GM18511 (cell line): ENCODE results near the gene TMED1.

Experiments
- ATAC-seq: cut with Tn5 transposase; IDR thresholded peaks from one replicate; pipeline ENCODE4 v1.9.1; 2021; ENCODE audit warnings: mild to moderate bottlenecking, moderate library complexity; ENCODE audit not compliant: unreplicated experiment

The TMED1 gene

GRCh38 chr19:10832939-10833296 is 3.1 kb downstream of the TMED1 start:
- ATAC-seq = no peak

GRCh38 chr19:10831987-10832938 is 3.7 kb downstream of the TMED1 start:
- ATAC-seq = no peak

- no peak for ATAC-seq
These were observed 4.9 kb downstream of the TMED1 start for GRCh38 chr19:10830931-10831779.

DNA sequence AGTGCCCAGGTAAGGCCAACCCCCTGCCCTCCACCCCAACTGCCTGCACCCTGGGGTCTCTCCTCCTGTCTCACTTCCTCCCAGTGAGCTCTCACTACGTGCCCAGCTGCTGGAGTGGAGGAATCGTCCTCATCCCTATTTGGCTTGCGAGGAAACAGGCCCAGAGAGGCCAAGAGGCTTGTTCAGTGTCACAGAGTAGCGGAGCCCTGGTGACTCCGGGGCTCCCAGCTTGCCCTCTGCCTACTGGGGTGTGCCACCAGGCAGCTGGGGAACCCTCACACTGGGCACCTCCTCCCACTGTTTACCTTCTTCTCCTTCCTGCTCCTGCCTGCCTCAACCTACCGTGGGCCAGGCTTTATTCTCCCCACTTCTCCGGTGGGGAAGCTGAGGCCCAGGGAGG is 5.6 kb downstream of the TMED1 start:
- ATAC-seq = no peak

DNA sequence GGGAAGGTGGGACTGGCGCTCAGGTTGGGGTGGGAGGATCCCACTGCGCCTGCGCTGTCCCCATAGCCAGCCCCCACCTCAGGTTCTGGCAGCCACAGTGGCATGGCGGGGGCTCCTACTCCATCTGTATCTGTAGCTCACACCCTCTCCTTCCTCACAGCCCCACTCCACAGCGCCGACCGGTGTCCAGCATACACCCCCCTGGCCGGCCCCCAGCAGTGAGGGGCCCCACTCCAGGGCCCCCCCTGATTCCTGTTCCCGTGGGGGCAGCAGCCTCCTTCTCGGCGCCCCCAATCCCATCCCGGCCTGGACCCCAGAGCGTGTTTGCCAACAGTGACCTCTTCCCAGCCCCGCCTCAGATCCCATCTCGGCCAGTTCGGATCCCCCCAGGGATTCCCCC is 6.0 kb downstream of the TMED1 start:
- ATAC-seq = no peak

GRCh38 chr19:10828981-10829821 is 6.8 kb downstream of the TMED1 start:
- no peak for ATAC-seq

DNA sequence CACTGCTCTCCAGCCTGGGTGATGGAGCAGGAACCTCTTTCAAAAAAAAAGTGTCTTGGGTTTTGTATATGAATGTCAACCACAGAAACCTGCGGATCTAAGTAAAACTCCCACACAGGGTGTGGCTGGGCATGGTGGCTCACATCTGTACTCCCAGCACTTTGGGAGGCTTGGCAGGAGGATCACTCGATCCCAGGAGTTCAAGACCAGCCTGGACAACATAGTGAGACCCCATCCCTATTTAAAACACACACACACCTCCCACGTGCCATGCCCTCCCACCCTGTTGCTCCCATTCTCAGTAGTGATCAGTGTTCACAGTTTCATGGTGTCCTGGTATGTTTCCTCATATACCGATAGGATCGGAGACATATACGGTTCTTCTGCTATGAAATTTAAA is 9.2 kb downstream of the TMED1 start:
- ATAC-seq = no peak

- ATAC-seq = no peak
These were observed 9.8 kb downstream of the TMED1 start for GRCh38 chr19:10826231-10826630.

DNA sequence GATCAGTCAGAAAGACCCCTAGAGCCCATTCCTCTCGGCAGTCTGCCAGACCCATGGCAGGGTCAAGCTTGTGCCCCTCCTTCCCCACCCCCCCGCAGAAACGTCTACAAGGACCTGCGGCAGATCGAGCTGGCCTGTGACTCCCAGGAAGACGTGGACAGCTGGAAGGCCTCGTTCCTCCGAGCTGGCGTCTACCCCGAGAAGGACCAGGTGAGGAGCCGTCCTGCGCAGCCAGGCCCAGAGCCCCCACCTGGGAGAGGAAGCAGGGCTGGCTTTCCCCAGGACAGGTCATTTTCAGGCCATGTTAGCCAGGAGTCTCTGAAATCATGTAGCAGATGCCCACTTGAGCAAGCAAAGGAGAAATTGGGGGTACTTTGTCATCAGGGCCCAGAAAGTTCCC is 12.3 kb downstream of the TMED1 start:
- ATAC-seq = no peak

DNA sequence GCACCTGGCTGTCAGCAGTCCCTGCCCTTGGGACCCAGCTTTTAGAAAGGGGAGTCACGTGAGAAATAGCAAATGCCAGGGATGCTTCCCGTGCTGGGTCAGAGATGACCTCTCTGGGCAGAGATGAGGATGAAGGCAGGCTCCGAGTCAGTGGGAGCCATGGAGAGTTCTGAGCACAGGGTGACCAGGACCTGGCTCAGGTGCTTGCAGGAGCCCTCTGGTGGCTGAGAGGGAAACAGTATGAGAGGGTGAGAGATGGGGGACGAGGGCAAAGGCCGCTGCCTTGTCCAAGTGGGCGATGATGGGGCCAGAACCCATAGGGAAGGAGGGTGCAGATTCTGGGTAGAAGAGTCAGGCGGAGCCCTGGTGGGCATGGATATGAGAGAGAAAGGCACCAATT is 15.8 kb downstream of the TMED1 start:
- ATAC-seq = no peak

DNA sequence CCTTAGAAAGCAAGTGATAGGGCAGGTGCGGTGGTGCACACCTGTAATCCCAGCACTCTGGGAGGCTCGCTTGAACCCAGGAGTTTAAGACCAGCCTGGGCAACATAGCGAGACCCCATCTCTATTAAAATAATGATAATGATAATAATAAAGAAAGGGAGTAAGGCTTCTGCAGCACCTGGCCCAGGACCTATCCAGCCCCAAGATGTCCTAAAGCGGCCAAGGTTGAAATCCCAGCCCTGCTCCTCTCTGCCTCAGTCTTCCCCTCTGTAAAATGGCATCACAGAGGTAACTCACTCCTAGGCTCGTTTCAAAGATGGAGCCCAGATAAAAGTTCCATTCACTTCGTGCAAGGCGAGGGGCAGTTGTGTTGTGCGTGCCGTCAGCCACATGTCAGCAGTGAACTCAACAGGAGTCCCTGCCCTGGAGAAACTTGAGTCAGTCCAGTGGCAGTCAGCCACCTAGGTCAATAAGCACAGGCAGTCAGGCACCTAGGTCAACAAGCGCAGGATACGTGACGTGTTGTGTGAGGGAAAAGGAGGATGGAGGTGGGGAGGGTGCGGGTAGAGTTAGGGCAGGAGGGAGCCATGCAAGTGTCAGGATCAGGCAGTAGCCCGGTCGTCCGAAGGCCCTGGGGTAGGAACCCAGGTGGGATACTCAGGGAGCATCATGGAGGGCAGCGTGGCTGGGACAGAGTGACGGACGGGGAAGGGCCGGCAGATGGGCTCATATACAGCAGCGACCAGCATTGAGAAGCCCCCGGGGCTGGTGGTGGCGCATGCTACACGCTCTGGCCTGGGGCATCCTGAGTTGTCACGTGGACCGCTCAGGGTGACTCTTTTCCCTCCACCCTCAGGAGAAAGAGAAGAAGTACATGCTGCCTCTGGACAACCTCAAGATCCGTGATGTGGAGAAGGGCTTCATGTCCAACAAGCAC is 16.6 kb downstream of the TMED1 start:
- ATAC-seq = no peak

DNA sequence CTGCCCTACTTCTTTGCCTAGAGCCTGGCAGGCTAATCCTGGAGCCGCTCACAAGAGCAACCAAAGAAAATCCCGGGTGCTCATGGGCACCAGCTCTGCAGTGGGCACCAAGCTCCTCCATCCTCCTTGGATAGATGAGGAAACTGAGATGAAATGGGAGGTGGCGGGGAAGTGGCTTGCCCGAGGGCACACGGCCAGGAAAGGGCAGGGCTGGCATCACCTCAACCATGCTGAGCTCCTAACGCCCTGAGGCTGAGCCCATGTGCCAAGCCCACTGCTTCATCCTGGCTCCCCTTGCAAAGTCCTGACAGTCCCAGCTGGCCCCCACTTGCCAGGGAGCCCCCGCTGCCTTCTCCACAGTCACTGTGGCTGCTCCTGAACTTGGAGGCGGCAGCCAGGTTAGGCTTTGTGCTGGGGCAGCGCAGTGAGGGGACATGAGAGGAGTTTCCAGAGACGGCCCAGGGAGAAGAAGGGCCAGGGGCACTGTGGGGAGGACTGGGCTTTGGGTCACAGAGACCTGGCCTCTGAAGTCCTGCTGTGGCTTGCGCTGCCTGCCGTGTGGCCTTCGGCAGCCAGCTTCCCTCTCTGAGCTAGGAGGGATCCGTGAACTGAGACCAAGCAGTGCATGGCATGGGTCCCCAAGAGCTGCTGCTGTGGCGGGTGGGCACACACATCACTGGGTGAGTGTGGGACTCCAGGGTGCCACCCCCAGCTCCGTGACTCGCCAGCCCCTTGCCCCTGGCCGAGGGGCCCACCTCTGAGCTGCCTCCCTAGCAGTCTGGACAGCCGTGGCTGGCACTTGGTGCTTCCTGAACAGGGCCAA is 17.5 kb downstream of the TMED1 start:
- no peak for ATAC-seq

DNA sequence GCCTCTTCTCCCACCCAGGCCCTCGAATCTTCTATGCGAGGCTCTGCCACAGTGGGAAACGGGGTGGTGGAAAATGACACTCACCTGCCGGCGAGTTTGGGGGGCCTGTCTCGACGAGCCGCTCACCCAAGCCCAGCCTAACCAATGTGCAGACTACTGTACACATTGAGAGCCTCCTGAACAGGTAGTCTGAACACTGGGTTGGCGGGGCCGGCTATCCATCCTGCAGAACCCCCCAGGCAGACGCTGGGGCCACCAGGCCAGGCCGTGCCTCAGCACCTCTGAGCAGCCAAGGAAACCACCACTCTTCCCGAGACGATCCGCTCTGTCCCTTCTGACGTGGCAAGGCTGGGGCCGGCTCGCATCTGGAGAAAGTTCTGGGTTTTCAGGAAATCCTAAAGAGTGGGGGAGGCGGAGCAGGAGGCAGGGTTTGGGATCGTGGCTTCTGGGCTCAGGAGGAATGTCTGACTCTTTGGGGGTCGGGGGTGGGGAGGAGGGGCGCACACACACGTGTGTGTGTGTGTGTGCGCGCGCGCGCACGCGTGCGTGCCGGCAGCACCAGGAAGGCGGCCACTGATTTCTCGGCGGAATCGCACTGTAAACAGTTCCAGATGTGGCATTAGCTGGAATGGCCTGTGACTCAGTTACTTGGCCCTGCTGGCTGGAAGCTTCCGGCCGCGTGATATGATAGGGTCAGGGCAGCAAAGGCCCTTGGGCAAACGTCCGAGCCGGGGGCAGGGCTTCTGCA is 18.5 kb downstream of the TMED1 start:
- ATAC-seq = no peak

- no peak for ATAC-seq
These were observed 19.3 kb downstream of the TMED1 start for GRCh38 chr19:10816691-10817090.

DNA sequence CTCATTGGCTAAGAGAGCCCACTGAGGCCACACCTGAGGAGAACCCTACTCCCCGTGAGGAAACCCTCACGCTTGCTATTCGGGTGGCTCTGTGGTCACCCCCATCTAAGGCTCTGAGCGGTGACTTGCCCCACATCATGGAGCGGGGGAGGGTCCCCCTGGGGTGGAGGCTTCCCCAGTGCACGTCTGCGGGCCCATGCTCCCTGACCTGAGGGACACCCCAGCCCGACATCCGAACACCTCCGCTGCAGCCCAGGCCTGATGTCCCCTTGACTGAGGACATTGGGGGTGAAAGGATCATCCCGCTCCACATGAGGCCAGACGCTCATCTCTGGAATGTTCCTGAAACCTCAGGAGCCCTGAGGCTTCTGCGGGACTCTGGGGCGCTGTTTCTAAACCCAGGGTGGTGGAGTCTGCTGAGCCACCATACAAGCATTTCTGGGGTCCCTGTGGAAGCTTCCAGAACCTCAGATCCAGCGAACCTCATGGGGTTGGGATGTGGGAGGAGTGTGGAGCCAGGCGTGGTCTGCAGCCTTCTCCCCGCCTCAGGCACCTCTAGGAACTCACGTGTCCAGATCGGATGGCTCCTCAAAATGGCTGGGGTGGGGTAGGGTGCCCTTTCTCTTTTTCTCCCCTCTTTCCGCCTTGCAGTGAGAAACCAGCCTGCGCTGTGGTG is 19.9 kb downstream of the TMED1 start:
- no peak for ATAC-seq

- no peak for ATAC-seq
These were observed 20.9 kb downstream of the TMED1 start for GRCh38 chr19:10815007-10815536.

GRCh38 chr19:10812902-10813404 is 23.1 kb downstream of the TMED1 start:
- no peak for ATAC-seq
